Liver (tissue), 8 donors: ENCODE measurements around the gene RMP24.

Experiments used
- DNase-seq: peaks from one replicate; pipeline ENCODE4 v3.0.0-alpha.2; 2017; ENCODE audit warnings: low spot score
- H3K27ac ChIP-seq, 2 donors: one replicate each; pipeline ENCODE4 v1.7.0; 2013; ENCODE audit warnings: inconsistent platforms in 2 of 2, low read length in 2 of 2, control low read depth in 1 of 2, low read depth in 1 of 2, mild to moderate bottlenecking in 1 of 2
- H3K27me3 ChIP-seq, 4 donors: one replicate each; pipeline versions ENCODE4 v1.6.1 to v1.7.0; 2013; ENCODE audit warnings: low read length in 3 of 4, inconsistent platforms in 1 of 4, mild to moderate bottlenecking in 1 of 4, moderate library complexity in 1 of 4; ENCODE audit not compliant: control insufficient read depth in 4 of 4, insufficient read depth in 4 of 4
- H3K36me3 ChIP-seq, 4 donors: one replicate each; pipeline versions ENCODE4 v1.6.1 to v1.7.0; 2013; ENCODE audit warnings: low read length in 3 of 4, mild to moderate bottlenecking in 3 of 4, low read depth in 1 of 4, moderate library complexity in 1 of 4; ENCODE audit not compliant: control insufficient read depth in 4 of 4, insufficient read depth in 3 of 4
- H3K4me1 ChIP-seq, 4 donors: one replicate each; pipeline versions ENCODE4 v1.6.1 to v1.7.0; 2013; ENCODE audit warnings: low read length in 3 of 4, mild to moderate bottlenecking in 3 of 4, moderate library complexity in 1 of 4; ENCODE audit not compliant: control insufficient read depth in 4 of 4, insufficient read depth in 4 of 4
- H3K4me3 ChIP-seq, 3 donors: one replicate each; pipeline versions ENCODE4 v1.6.1 to v1.7.0; 2013; ENCODE audit warnings: low read length in 3 of 3, control low read depth in 1 of 3, low read depth in 1 of 3, mild to moderate bottlenecking in 1 of 3
- H3K9ac ChIP-seq, 2 donors: one replicate each; pipeline ENCODE4 v1.7.0; 2013; ENCODE audit warnings: low read length in 2 of 2, mild to moderate bottlenecking in 2 of 2, moderate library complexity in 2 of 2, control low read depth in 1 of 2, low read depth in 1 of 2
- H3K9me3 ChIP-seq, 4 donors: one replicate each; pipeline versions ENCODE4 v1.6.1 to v1.7.0; 2013; ENCODE audit warnings: low read length in 3 of 4; ENCODE audit not compliant: control insufficient read depth in 4 of 4
- CTCF ChIP-seq: fragments of 150-350 bp; IDR thresholded peaks from 2 replicates; pipeline ENCODE4 v1.5.1; 2017; ENCODE audit warnings: improper control_type of control experiment, low read depth, low read length; ENCODE audit not compliant: missing input control
- EGR1 ChIP-seq, 2 donors: IDR thresholded peaks; 2 replicates each; pipeline ENCODE4 v1.6.1; 2016 to 2018; ENCODE audit warnings: antibody characterized with exemption in 2 of 2, low read depth in 2 of 2
- FOXA1 ChIP-seq: IDR thresholded peaks from 2 replicates; pipeline ENCODE4 v1.6.1; 2016; ENCODE audit warnings: antibody characterized with exemption
- FOXA2 ChIP-seq: IDR thresholded peaks from 2 replicates; pipeline ENCODE4 v1.6.1; 2016; ENCODE audit warnings: antibody characterized with exemption
- GABPA ChIP-seq, 2 donors: IDR thresholded peaks in 1 of 2; conservative IDR thresholded peaks in 1 of 2; 2 replicates each; pipeline ENCODE4 v1.6.1; 2016; ENCODE audit warnings: antibody characterized with exemption in 2 of 2, mild to moderate bottlenecking in 1 of 2, moderate library complexity in 1 of 2
- HNF4A ChIP-seq, 2 donors: conservative IDR thresholded peaks; 2 replicates each; pipeline ENCODE4 v1.6.1; 2016; ENCODE audit warnings: antibody characterized with exemption in 2 of 2, mild to moderate bottlenecking in 2 of 2
- HNF4G ChIP-seq: IDR thresholded peaks from 2 replicates; pipeline ENCODE4 v1.6.1; 2016; ENCODE audit warnings: antibody characterized with exemption
- JUND ChIP-seq, 2 donors: IDR thresholded peaks; 2 replicates each; pipeline ENCODE4 v1.6.1; 2016; ENCODE audit warnings: antibody characterized with exemption in 2 of 2
- NR2F2 ChIP-seq: IDR thresholded peaks from 2 replicates; pipeline ENCODE4 v1.6.1; 2016; ENCODE audit warnings: antibody characterized with exemption
- REST ChIP-seq: IDR thresholded peaks from 2 replicates; pipeline ENCODE4 v1.6.1; 2016; ENCODE audit warnings: antibody characterized with exemption, mild to moderate bottlenecking
- RXRA ChIP-seq, 2 donors: IDR thresholded peaks; 2 replicates each; pipeline ENCODE4 v1.6.1; 2017 to 2018; ENCODE audit warnings: antibody characterized with exemption in 2 of 2, mild to moderate bottlenecking in 1 of 2
- SP1 ChIP-seq: IDR thresholded peaks from 2 replicates; pipeline ENCODE4 v1.6.1; 2018; ENCODE audit warnings: antibody characterized with exemption, mild to moderate bottlenecking
- TAF1 ChIP-seq: conservative IDR thresholded peaks from 2 replicates; pipeline ENCODE4 v1.6.1; 2016; ENCODE audit warnings: antibody characterized with exemption, mild to moderate bottlenecking
- YY1 ChIP-seq: IDR thresholded peaks from 2 replicates; pipeline ENCODE4 v1.6.1; 2016; ENCODE audit warnings: antibody characterized with exemption, mild to moderate bottlenecking
- ZBTB33 ChIP-seq: IDR thresholded peaks from 2 replicates; pipeline ENCODE4 v1.6.1; 2016; ENCODE audit warnings: antibody characterized with exemption
- WGBS: extraction: QIAGEN DNeasy Blood & Tissue Kit; methylation state at CpG from one replicate; pipeline ENCODE4 v1.1.7; 2013; 5-methylcytosine and 5-hydroxymethylcytosine counted together
- TF ChIP-seq, protein P1 (sequence below): IDR thresholded peaks from 2 replicates; pipeline ENCODE4 v1.6.1; 2016; ENCODE audit warnings: antibody characterized with exemption
- TF ChIP-seq, protein P2 (sequence below): IDR thresholded peaks from 2 replicates; pipeline ENCODE4 v1.6.1; 2016; ENCODE audit warnings: antibody characterized with exemption
- donor health status: healthy.
- donor health status: healthy.
- donor health status: healthy.
- donor health status: healthy.
- donor health status: healthy.

The RMP24 gene

GRCh38 chr18:35936951-35937350, 35.5 kb upstream of the RMP24 start:
- Histone ChIP-seq H3K9ac (no peak overlapping the region), H3K27ac (no peak overlapping the region), H3K4me1 (no peaks in the 10 kb centered on the region), H3K36me3 (no peaks in the 10 kb centered on the region), H3K4me3 (no peak overlapping the region), H3K9me3 (no peaks in the 10 kb centered on the region), H3K27me3 (no peaks in the 10 kb centered on the region)
- WGBS = 88% methylated on average over 1 of the region's 1 CpG
- no peak for TF ChIP-seq EGR1 (IDR thresholded peaks at IDR 0.05; ENCODE audit: low read depth in 2 of 2)
- TF ChIP-seq, protein P1, sequence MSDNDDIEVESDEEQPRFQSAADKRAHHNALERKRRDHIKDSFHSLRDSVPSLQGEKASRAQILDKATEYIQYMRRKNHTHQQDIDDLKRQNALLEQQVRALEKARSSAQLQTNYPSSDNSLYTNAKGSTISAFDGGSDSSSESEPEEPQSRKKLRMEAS = no peak
- TF ChIP-seq GABPA (IDR thresholded peaks at IDR 0.05 in 1 of 2, conservative IDR thresholded peaks at IDR 0.05 in 1 of 2) = no peak
- no peak for TF ChIP-seq TAF1
- TF ChIP-seq, protein P2, sequence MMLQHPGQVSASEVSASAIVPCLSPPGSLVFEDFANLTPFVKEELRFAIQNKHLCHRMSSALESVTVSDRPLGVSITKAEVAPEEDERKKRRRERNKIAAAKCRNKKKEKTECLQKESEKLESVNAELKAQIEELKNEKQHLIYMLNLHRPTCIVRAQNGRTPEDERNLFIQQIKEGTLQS = no peak
- no peak for TF ChIP-seq FOXA2
- no peak for TF ChIP-seq NR2F2
- DNase-seq = no peak

GRCh38 chr18:35938158-35938557, 34.3 kb upstream of the RMP24 start:
- Histone ChIP-seq H3K4me1 (no peaks in the 10 kb centered on the region), H3K36me3 (no peaks in the 10 kb centered on the region), H3K9ac (no peak overlapping the region), H3K27me3 (peaks cover 0 to 3% (median 0%) of the 10 kb centered on the region in 4 donors), H3K27ac (no peak overlapping the region), H3K9me3 (no peaks in the 10 kb centered on the region), H3K4me3 (no peak overlapping the region)
- DNase-seq = no peak
- TF ChIP-seq HNF4G (no peak), ZBTB33 (no peak), RXRA (IDR thresholded peaks at IDR 0.05) (no peak)
- 77% methylated on average over 1 of the region's 1 CpG for WGBS

GRCh38 chr18:35938562-35938961, 33.9 kb upstream of the RMP24 start:
- peaks cover 0 to 3% (median 0%) of the 10 kb centered on the region in 4 donors for H3K27me3 ChIP-seq
- no peak overlapping the region for H3K9ac ChIP-seq
- H3K4me3 ChIP-seq = no peak overlapping the region
- H3K4me1 ChIP-seq = no peaks in the 10 kb centered on the region
- 70% methylated on average over 1 of the region's 1 CpG for WGBS
- no peak overlapping the region for H3K27ac ChIP-seq
- DNase-seq = no peak
- no peaks in the 10 kb centered on the region for H3K9me3 ChIP-seq
- TF ChIP-seq NR2F2 = no peak
- TF ChIP-seq, protein P1 = no peak
- no peak for TF ChIP-seq FOXA2
- no peak for TF ChIP-seq TAF1
- TF ChIP-seq ZBTB33 = no peak
- TF ChIP-seq FOXA1 = no peak
- no peak for TF ChIP-seq SP1
- no peak for TF ChIP-seq CTCF
- no peak for TF ChIP-seq HNF4A (conservative IDR thresholded peaks at IDR 0.05)
- TF ChIP-seq JUND (IDR thresholded peaks at IDR 0.05) = no peak
- no peak for TF ChIP-seq GABPA (IDR thresholded peaks at IDR 0.05 in 1 of 2, conservative IDR thresholded peaks at IDR 0.05 in 1 of 2)
- TF ChIP-seq, protein P2 = no peak
- TF ChIP-seq EGR1 (IDR thresholded peaks at IDR 0.05; ENCODE audit: low read depth in 2 of 2) = no peak
- TF ChIP-seq REST = no peak
- no peak for TF ChIP-seq YY1
- H3K36me3 ChIP-seq = no peaks in the 10 kb centered on the region
